Posterior cingulate gyrus (tissue), 11 donors: ENCODE measurements around the gene AP4E1.
"Not testable (repeated sequence)": the region's sequence is repeated elsewhere in the genome, so short reads cannot be mapped to it uniquely, and the experiment has no call there.

Source experiments
- DNase-seq, 10 donors: peaks; one replicate each; pipeline versions ENCODE4 v3.0.0 to v3.0.0-alpha.2; 2020 to 2021; ENCODE audit warnings: mixed read lengths in 3 of 10
- intact Hi-C: fragments of 100-400 bp; cut with DNase I; formaldehyde crosslinking; loops from one replicate; pipeline ENCODE4 v1.15.1; 2023

Gene AP4E1

GRCh38 chr15:50886611-50887345 lies 21.7 kb upstream of the AP4E1 start:
- intact Hi-C loops: no loop called here

GRCh38 chr15:50888054-50888453 lies 20.4 kb upstream of the AP4E1 start:
- intact Hi-C loops: no loop called here
- no peak for DNase-seq

More at GRCh38 chr15:50886611-50887345, 21.7 kb upstream of the AP4E1 start:
- DNase-seq: no peak

- no peak for DNase-seq
- intact Hi-C loops: no loop called here
Measured at GRCh38 chr15:50889589-50889988, 18.9 kb upstream of the AP4E1 start.

GRCh38 chr15:50890751-50891150 lies 17.7 kb upstream of the AP4E1 start:
- DNase-seq: no peak
- intact Hi-C loops: no loop called here

- DNase-seq: no peak
- intact Hi-C loops: no loop called here
Measured at GRCh38 chr15:50891159-50891558, 17.3 kb upstream of the AP4E1 start.

GRCh38 chr15:50893976-50894375 lies 14.5 kb upstream of the AP4E1 start:
- no peak for DNase-seq
- intact Hi-C loops: no loop called here

GRCh38 chr15:50901390-50901789 lies 7.1 kb upstream of the AP4E1 start:
- DNase-seq, intact Hi-C loops: not testable (repeated sequence)

- intact Hi-C loops: no loop called here
- DNase-seq: no peak
Measured at GRCh38 chr15:50904211-50904610, 4.3 kb upstream of the AP4E1 start.

GRCh38 chr15:50905055-50905454 lies 3.4 kb upstream of the AP4E1 start:
- intact Hi-C loops: loop anchor here (5.0 kb wide), 1 partner anchor 548 kb away; the partner anchor contains the start of gene GABPB1
- DNase-seq: no peak

GRCh38 chr15:50906954-50907600 lies 1.4 kb upstream of the AP4E1 start:
- no peak for DNase-seq
- intact Hi-C loops: loop anchor here (5.0 kb wide), 1 partner anchor 550 kb away; the partner anchor contains the start of gene GABPB1

GRCh38 chr15:50907601-50908208 lies 778 bp upstream of the AP4E1 start:
- intact Hi-C loops: loop anchor here (1.0 to 5.0 kb wide), 5 partner anchors 141 to 550 kb away; partner anchors contain the start of genes GABPB1, TRPM7 and USP8
- DNase-seq: peak in 1 of 10 donors; percentile 33

- intact Hi-C loops: loop anchor here (2.0 to 5.0 kb wide), 3 partner anchors 142 to 552 kb away; partner anchors contain the start of genes GABPB1 and TRPM7
- DNase-seq: no peak
Measured at GRCh38 chr15:50909010-50909317, 481 bp downstream of the AP4E1 start.

GRCh38 chr15:50910426-50910795 lies 1.9 kb downstream of the AP4E1 start:
- intact Hi-C loops: loop anchor here (10.0 kb wide), 1 partner anchor 284 kb away; no protein-coding TSS in a partner anchor
- DNase-seq: not testable (repeated sequence)

GRCh38 chr15:50911001-50911400 lies 2.5 kb downstream of the AP4E1 start:
- DNase-seq: no peak
- intact Hi-C loops: loop anchor here (10.0 kb wide), 1 partner anchor 284 kb away; no protein-coding TSS in a partner anchor

- intact Hi-C loops: loop anchor here (10.0 kb wide), 1 partner anchor 283 kb away; no protein-coding TSS in a partner anchor
- no peak for DNase-seq
Measured at GRCh38 chr15:50911621-50912020, 3.1 kb downstream of the AP4E1 start.

- no peak for DNase-seq
- intact Hi-C loops: loop anchor here (10.0 kb wide), 1 partner anchor 278 kb away; no protein-coding TSS in a partner anchor
Measured at GRCh38 chr15:50916400-50916799, 7.9 kb downstream of the AP4E1 start.

- DNase-seq: not testable (repeated sequence)
- intact Hi-C loops: loop anchor here (10.0 kb wide), 1 partner anchor 275 kb away; no protein-coding TSS in a partner anchor
Measured at GRCh38 chr15:50919359-50919758, 10.9 kb downstream of the AP4E1 start.

GRCh38 chr15:50925281-50925680 lies 16.8 kb downstream of the AP4E1 start:
- intact Hi-C loops: no loop called here
- DNase-seq: no peak

GRCh38 chr15:50929062-50929461 lies 20.6 kb downstream of the AP4E1 start:
- no peak for DNase-seq
- intact Hi-C loops: no loop called here

- intact Hi-C loops: no loop called here
- DNase-seq: no peak
Measured at GRCh38 chr15:50930792-50931191, 22.3 kb downstream of the AP4E1 start.

GRCh38 chr15:50933341-50933740 lies 24.9 kb downstream of the AP4E1 start:
- intact Hi-C loops: no loop called here
- no peak for DNase-seq
